Panc1 (cell line): Measurements from ENCODE around the gene NXPH1. TPM values are rescaled to one million over a fixed set of nuclear protein-coding genes. Genes with fewer than 3 reads are reported as not detected.

Experiments used
- ATAC-seq: fragments of 200-7000 bp; cut with Tn5 transposase; 2 replicates; pipeline ENCODE4 v1.9.1; 2020; ENCODE audit warnings: mild to moderate bottlenecking, moderate library complexity
- BruUV-seq: library from RNA; stranded (reverse); fragments of 400-500 nt; replicated peaks from 2 replicates; lab custom pipeline; 2021; lab: Mats Ljungman, UMichigan
- CTCF ChIA-PET: fragments of 300-600 bp; sonication (Branson Sonifier 250); formaldehyde crosslinking; loops from one replicate; lab custom pipeline; 2022; ENCODE audit warnings: antibody characterized with exemption; lab: Charles Lee
- POLR2A ChIA-PET: fragments of 300-600 bp; sonication (Branson Sonifier 250); formaldehyde crosslinking; loops from one replicate; lab custom pipeline; 2022; ENCODE audit warnings: antibody characterized with exemption; lab: Charles Lee
- DNase-seq: peaks from one replicate; pipeline ENCODE4 v3.0.0-alpha.2; 2010; ENCODE audit warnings: low read depth, low spot score
- H3K27ac ChIP-seq: 2 replicates; pipeline ENCODE4 v1.5.1; 2011; ENCODE audit warnings: mild to moderate bottlenecking, low read length, inconsistent platforms
- H3K27me3 ChIP-seq: fragments of 200-500 bp; sonication (Bioruptor generic); 2 replicates; pipeline ENCODE4 v1.6.0; 2014; ENCODE audit warnings: low read length, inconsistent platforms; ENCODE audit not compliant: control insufficient read depth, insufficient read depth
- H3K36me3 ChIP-seq: fragments of 200-500 bp; sonication (Bioruptor generic); 2 replicates; pipeline ENCODE4 v1.5.1; 2014; ENCODE audit warnings: inconsistent platforms, mild to moderate bottlenecking, low read length, moderate library complexity; ENCODE audit not compliant: control insufficient read depth, insufficient read depth
- H3K4me1 ChIP-seq: 2 replicates; pipeline ENCODE4 v1.5.1; 2011; ENCODE audit warnings: inconsistent platforms, mild to moderate bottlenecking, low read length, moderate library complexity; ENCODE audit not compliant: control insufficient read depth, insufficient read depth
- H3K4me3 ChIP-seq, 2 experiments: 2 replicates each; pipeline ENCODE4 v1.5.1; 2011 to 2012; ENCODE audit warnings: low read depth in 2 of 2, low read length in 2 of 2, mild to moderate bottlenecking in 2 of 2, inconsistent platforms in 1 of 2, moderate library complexity in 1 of 2
- H3K9me3 ChIP-seq: fragments of 200-500 bp; sonication (Bioruptor generic); 2 replicates; pipeline ENCODE4 v1.5.1; 2014; ENCODE audit warnings: low read depth, mild to moderate bottlenecking, inconsistent platforms, low read length, moderate library complexity; ENCODE audit not compliant: control insufficient read depth, insufficient read depth
- POLR2AphosphoS5 ChIP-seq: IDR thresholded peaks from 2 replicates; pipeline ENCODE4 v1.6.1; 2012; ENCODE audit warnings: mild to moderate bottlenecking, low read depth, low read length, moderate library complexity
- SIN3A ChIP-seq: IDR thresholded peaks from 2 replicates; pipeline ENCODE4 v1.6.1; 2012; ENCODE audit warnings: low read depth, mild to moderate bottlenecking, low read length, moderate library complexity, borderline replicate concordance; ENCODE audit not compliant: insufficient read depth
- TCF7L2 ChIP-seq: IDR thresholded peaks from 2 replicates; pipeline ENCODE4 v1.6.1; 2011; ENCODE audit warnings: mild to moderate bottlenecking, low read depth, low read length, inconsistent platforms
- in situ Hi-C: cut with HindIII; loops from 2 replicates; pipeline ENCODE4 v1.10.0; 2016; ENCODE audit warnings: low sequenced_read_pairs, low pct_unique_long_range_greater_than_20kb
- intact Hi-C: fragments of 100-400 bp; cut with micrococcal nuclease; formaldehyde crosslinking; loops from one replicate; pipeline ENCODE4 v1.10.0; 2022; ENCODE audit not compliant: unreplicated experiment
- total RNA-seq: library from RNA; stranded (reverse); gene quantifications from one replicate; pipeline ENCODE4 v1.2.1, GENCODE V29; 2021; ENCODE audit not compliant: unreplicated experiment
- TF ChIP-seq, protein P1 (sequence below): fragments of 450-650 bp; IDR thresholded peaks from 2 replicates; pipeline ENCODE4 v1.5.1; 2017; ENCODE audit warnings: mild to moderate bottlenecking
- TF ChIP-seq, protein P2 (sequence below), 2 experiments: IDR thresholded peaks; 2 replicates each; pipeline ENCODE4 v1.6.1; 2011 to 2012; ENCODE audit warnings: low read depth in 2 of 2, control low read depth in 1 of 2, low read length in 1 of 2, mild to moderate bottlenecking in 1 of 2, moderate library complexity in 1 of 2; ENCODE audit not compliant: insufficient read depth in 1 of 2

NXPH1 gene
- total RNA-seq, 1 experiment from 2014 or later: not detected

DNA sequence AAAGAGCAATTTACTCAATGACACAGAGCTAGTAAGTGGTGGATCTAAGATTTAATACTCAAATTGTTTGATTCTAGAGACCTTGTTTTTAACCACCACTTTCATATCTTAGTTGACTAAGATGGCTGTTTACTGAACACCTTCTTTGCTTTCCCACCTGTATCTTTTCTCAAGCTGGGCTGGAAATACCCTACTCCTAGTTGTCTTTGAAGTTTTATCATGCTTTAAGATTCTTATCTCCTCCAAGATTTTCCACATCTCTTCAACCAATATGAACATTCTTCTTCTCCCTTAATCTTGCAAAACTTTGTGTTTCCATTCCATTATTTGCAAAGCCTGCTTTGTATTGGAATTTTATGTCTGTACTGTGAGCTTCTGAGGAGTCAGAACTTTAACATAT lies 157.9 kb downstream of the NXPH1 start:
- no peak overlapping the region for H3K27ac ChIP-seq
- DNase-seq (no peak), ATAC-seq (no peak)
- no peak overlapping the region for H3K4me3 ChIP-seq
- CTCF ChIA-PET: no interaction called here
- no peaks in the 10 kb centered on the region for H3K9me3 ChIP-seq
- no peaks in the 10 kb centered on the region for H3K27me3 ChIP-seq
- intact Hi-C loops (no loop called here), in situ Hi-C loops (no loop called here)
- BruUV-seq: no TSS peak
- no peak for TF ChIP-seq TCF7L2
- TF ChIP-seq, protein P1, sequence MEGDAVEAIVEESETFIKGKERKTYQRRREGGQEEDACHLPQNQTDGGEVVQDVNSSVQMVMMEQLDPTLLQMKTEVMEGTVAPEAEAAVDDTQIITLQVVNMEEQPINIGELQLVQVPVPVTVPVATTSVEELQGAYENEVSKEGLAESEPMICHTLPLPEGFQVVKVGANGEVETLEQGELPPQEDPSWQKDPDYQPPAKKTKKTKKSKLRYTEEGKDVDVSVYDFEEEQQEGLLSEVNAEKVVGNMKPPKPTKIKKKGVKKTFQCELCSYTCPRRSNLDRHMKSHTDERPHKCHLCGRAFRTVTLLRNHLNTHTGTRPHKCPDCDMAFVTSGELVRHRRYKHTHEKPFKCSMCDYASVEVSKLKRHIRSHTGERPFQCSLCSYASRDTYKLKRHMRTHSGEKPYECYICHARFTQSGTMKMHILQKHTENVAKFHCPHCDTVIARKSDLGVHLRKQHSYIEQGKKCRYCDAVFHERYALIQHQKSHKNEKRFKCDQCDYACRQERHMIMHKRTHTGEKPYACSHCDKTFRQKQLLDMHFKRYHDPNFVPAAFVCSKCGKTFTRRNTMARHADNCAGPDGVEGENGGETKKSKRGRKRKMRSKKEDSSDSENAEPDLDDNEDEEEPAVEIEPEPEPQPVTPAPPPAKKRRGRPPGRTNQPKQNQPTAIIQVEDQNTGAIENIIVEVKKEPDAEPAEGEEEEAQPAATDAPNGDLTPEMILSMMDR: no peak
- TF ChIP-seq, protein P2, sequence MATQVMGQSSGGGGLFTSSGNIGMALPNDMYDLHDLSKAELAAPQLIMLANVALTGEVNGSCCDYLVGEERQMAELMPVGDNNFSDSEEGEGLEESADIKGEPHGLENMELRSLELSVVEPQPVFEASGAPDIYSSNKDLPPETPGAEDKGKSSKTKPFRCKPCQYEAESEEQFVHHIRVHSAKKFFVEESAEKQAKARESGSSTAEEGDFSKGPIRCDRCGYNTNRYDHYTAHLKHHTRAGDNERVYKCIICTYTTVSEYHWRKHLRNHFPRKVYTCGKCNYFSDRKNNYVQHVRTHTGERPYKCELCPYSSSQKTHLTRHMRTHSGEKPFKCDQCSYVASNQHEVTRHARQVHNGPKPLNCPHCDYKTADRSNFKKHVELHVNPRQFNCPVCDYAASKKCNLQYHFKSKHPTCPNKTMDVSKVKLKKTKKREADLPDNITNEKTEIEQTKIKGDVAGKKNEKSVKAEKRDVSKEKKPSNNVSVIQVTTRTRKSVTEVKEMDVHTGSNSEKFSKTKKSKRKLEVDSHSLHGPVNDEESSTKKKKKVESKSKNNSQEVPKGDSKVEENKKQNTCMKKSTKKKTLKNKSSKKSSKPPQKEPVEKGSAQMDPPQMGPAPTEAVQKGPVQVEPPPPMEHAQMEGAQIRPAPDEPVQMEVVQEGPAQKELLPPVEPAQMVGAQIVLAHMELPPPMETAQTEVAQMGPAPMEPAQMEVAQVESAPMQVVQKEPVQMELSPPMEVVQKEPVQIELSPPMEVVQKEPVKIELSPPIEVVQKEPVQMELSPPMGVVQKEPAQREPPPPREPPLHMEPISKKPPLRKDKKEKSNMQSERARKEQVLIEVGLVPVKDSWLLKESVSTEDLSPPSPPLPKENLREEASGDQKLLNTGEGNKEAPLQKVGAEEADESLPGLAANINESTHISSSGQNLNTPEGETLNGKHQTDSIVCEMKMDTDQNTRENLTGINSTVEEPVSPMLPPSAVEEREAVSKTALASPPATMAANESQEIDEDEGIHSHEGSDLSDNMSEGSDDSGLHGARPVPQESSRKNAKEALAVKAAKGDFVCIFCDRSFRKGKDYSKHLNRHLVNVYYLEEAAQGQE (IDR thresholded peaks at IDR 0.05; ENCODE audit: insufficient read depth in 1 of 2, low read depth in 2 of 2, low read length in 1 of 2): no peak
- no peak for TF ChIP-seq SIN3A
- no peak for TF ChIP-seq POLR2AphosphoS5
- H3K36me3 ChIP-seq: no peaks in the 10 kb centered on the region
- H3K4me1 ChIP-seq: no peaks in the 10 kb centered on the region
- POLR2A ChIA-PET: no interaction called here

DNA sequence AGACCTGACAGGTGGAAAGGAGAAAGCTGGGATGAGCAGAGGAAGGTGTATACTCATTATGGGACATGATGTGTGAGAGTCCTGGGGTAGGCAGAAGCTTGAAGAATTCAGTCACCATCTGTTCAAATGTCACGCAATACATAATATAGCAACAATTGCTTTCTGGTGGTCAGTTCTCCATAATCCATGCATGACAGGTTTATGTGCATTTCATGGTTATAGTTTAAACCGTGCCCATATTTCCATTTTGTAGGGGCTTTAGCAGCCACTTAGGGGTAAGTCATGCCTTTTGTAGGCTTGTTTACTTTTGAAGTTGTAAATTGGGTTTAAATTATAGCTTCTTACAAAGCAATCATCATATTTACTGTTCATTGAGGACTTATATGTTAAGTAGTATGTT lies 158.8 kb downstream of the NXPH1 start:
- no peaks in the 10 kb centered on the region for H3K4me1 ChIP-seq
- CTCF ChIA-PET: no interaction called here
- ATAC-seq (no peak), DNase-seq (no peak)
- H3K9me3 ChIP-seq: no peaks in the 10 kb centered on the region
- H3K27ac ChIP-seq: no peak overlapping the region
- in situ Hi-C loops: no loop called here
- H3K27me3 ChIP-seq: no peaks in the 10 kb centered on the region
- H3K36me3 ChIP-seq: no peaks in the 10 kb centered on the region
- TF ChIP-seq POLR2AphosphoS5 (no peak), TCF7L2 (no peak), SIN3A (no peak)
- TF ChIP-seq, protein P2 (IDR thresholded peaks at IDR 0.05; ENCODE audit: insufficient read depth in 1 of 2, low read depth in 2 of 2, low read length in 1 of 2): no peak
- TF ChIP-seq, protein P1: no peak
- H3K4me3 ChIP-seq: no peak overlapping the region
- intact Hi-C loops: no loop called here
- no TSS peak for BruUV-seq
- POLR2A ChIA-PET: no interaction called here
